Measurements from ENCODE around the gene MARS1. TPM values are rescaled to one million over a fixed set of nuclear protein-coding genes. Genes with fewer than 3 reads are reported as not detected.

The MARS1 gene
- total and polyA plus RNA-seq, 2 experiments from 2014 or later = 266 to 351 TPM

GRCh38 chr12:57474430-57474829 is 13.4 kb upstream of the MARS1 start (continued):
- TF ChIP-seq ZNF114 (CRISPR knock-in tag; IDR thresholded peaks at IDR 0.05) = no peak
- TF ChIP-seq STAT1 (IDR thresholded peaks at IDR 0.05; ENCODE audit: unreplicated experiment) = no peak
- TF ChIP-seq NANOG (IDR thresholded peaks at IDR 0.05; ENCODE audit: borderline replicate concordance) = no peak
- no peak for TF ChIP-seq REST (IDR thresholded peaks at IDR 0.05; ENCODE audit: unreplicated experiment)
- TF ChIP-seq EZH2 (IDR thresholded peaks at IDR 0.05; ENCODE audit: low read depth, unreplicated experiment) = no peak
- no peak for TF ChIP-seq ZNF331 (CRISPR knock-in tag; IDR thresholded peaks at IDR 0.05; ENCODE audit: low read depth)
- TF ChIP-seq POLR2AphosphoS5 (IDR thresholded peaks at IDR 0.05; ENCODE audit: low read depth) = no peak
- TF ChIP-seq ETS1 (IDR thresholded peaks at IDR 0.05) = no peak
- TF ChIP-seq CREB1 (CRISPR knock-in tag; IDR thresholded peaks at IDR 0.05; ENCODE audit: low read depth) = no peak

GRCh38 chr12:57474862-57475261 is 13.0 kb upstream of the MARS1 start:
- no peaks in the 10 kb centered on the region for H4K20me1 ChIP-seq (replicated peaks; ENCODE audit: insufficient read depth)
- TF ChIP-seq ETS1 (IDR thresholded peaks at IDR 0.05) = no peak
- no peak for TF ChIP-seq CREB1 (CRISPR knock-in tag; IDR thresholded peaks at IDR 0.05; ENCODE audit: low read depth)
- no peak for TF ChIP-seq ZNF331 (CRISPR knock-in tag; IDR thresholded peaks at IDR 0.05; ENCODE audit: low read depth)
- TF ChIP-seq, protein P1, sequence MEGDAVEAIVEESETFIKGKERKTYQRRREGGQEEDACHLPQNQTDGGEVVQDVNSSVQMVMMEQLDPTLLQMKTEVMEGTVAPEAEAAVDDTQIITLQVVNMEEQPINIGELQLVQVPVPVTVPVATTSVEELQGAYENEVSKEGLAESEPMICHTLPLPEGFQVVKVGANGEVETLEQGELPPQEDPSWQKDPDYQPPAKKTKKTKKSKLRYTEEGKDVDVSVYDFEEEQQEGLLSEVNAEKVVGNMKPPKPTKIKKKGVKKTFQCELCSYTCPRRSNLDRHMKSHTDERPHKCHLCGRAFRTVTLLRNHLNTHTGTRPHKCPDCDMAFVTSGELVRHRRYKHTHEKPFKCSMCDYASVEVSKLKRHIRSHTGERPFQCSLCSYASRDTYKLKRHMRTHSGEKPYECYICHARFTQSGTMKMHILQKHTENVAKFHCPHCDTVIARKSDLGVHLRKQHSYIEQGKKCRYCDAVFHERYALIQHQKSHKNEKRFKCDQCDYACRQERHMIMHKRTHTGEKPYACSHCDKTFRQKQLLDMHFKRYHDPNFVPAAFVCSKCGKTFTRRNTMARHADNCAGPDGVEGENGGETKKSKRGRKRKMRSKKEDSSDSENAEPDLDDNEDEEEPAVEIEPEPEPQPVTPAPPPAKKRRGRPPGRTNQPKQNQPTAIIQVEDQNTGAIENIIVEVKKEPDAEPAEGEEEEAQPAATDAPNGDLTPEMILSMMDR (conservative IDR thresholded peaks at IDR 0.05; ENCODE audit: low read depth in 2 of 2) = no peak
- TF ChIP-seq, protein P2, sequence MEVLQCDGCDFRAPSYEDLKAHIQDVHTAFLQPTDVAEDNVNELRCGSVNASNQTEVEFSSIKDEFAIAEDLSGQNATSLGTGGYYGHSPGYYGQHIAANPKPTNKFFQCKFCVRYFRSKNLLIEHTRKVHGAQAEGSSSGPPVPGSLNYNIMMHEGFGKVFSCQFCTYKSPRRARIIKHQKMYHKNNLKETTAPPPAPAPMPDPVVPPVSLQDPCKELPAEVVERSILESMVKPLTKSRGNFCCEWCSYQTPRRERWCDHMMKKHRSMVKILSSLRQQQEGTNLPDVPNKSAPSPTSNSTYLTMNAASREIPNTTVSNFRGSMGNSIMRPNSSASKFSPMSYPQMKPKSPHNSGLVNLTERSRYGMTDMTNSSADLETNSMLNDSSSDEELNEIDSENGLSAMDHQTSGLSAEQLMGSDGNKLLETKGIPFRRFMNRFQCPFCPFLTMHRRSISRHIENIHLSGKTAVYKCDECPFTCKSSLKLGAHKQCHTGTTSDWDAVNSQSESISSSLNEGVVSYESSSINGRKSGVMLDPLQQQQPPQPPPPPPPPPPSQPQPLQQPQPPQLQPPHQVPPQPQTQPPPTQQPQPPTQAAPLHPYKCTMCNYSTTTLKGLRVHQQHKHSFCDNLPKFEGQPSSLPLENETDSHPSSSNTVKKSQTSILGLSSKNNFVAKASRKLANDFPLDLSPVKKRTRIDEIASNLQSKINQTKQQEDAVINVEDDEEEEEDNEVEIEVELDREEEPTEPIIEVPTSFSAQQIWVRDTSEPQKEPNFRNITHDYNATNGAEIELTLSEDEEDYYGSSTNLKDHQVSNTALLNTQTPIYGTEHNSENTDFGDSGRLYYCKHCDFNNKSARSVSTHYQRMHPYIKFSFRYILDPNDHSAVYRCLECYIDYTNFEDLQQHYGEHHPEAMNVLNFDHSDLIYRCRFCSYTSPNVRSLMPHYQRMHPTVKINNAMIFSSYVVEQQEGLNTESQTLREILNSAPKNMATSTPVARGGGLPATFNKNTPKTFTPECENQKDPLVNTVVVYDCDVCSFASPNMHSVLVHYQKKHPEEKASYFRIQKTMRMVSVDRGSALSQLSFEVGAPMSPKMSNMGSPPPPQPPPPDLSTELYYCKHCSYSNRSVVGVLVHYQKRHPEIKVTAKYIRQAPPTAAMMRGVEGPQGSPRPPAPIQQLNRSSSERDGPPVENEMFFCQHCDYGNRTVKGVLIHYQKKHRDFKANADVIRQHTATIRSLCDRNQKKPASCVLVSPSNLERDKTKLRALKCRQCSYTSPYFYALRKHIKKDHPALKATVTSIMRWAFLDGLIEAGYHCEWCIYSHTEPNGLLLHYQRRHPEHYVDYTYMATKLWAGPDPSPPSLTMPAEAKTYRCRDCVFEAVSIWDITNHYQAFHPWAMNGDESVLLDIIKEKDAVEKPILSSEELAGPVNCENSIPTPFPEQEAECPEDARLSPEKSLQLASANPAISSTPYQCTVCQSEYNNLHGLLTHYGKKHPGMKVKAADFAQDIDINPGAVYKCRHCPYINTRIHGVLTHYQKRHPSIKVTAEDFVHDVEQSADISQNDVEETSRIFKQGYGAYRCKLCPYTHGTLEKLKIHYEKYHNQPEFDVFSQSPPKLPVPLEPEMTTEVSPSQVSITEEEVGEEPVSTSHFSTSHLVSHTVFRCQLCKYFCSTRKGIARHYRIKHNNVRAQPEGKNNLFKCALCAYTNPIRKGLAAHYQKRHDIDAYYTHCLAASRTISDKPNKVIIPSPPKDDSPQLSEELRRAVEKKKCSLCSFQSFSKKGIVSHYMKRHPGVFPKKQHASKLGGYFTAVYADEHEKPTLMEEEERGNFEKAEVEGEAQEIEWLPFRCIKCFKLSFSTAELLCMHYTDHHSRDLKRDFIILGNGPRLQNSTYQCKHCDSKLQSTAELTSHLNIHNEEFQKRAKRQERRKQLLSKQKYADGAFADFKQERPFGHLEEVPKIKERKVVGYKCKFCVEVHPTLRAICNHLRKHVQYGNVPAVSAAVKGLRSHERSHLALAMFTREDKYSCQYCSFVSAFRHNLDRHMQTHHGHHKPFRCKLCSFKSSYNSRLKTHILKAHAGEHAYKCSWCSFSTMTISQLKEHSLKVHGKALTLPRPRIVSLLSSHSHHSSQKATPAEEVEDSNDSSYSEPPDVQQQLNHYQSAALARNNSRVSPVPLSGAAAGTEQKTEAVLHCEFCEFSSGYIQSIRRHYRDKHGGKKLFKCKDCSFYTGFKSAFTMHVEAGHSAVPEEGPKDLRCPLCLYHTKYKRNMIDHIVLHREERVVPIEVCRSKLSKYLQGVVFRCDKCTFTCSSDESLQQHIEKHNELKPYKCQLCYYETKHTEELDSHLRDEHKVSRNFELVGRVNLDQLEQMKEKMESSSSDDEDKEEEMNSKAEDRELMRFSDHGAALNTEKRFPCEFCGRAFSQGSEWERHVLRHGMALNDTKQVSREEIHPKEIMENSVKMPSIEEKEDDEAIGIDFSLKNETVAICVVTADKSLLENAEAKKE (CRISPR knock-in tag; IDR thresholded peaks at IDR 0.05) = no peak

More at GRCh38 chr12:57474862-57475261, 13.0 kb upstream of the MARS1 start:
- H2AFZ ChIP-seq = peak overlapping the region; percentile 98
- peak overlapping the region; percentile 82 for H3K4me3 ChIP-seq
- H3K9me2 ChIP-seq (ENCODE audit: insufficient read depth) = no peaks in the 10 kb centered on the region
- Mint-ChIP-seq H3K27me3 (ENCODE audit: insufficient read depth, low read depth, poor library complexity) (peaks cover 59% of the 10 kb centered on the region), H3K4me3 (peak overlapping the region; percentile 75), H3K4me1 (peaks cover 39% of the 10 kb centered on the region), H3K36me3 (ENCODE audit: low read depth) (peaks cover 8% of the 10 kb centered on the region; the same call in 1 of the 3 replicates), H3K9me3 (no peaks in the 10 kb centered on the region; the same call in 2 of the 3 replicates), H3K27ac (no peak overlapping the region)
- H3F3A ChIP-seq (replicated peaks; ENCODE audit: low read depth) = peaks cover 9% of the 10 kb centered on the region
- H3K4me2 ChIP-seq = peak overlapping the region; percentile 98
- ATAC-seq (peak; percentile 5), DNase-seq (ENCODE audit: low spot score) (no peak)
- no peaks in the 10 kb centered on the region for H3K79me2 ChIP-seq (replicated peaks; ENCODE audit: insufficient read depth)
- H3K27me3 ChIP-seq (ENCODE audit: insufficient read depth) = peaks cover 57% of the 10 kb centered on the region
- no peak overlapping the region for H3K27ac ChIP-seq (ENCODE audit: low read depth)
- H3K36me3 ChIP-seq (ENCODE audit: insufficient read depth) = no peaks in the 10 kb centered on the region
- H3K4me1 ChIP-seq (ENCODE audit: insufficient read depth) = peaks cover 28% of the 10 kb centered on the region

All from GM23338 (cell line).